Stimulated activated CD4-positive, alpha-beta T cell treated with anti-CD3 and anti-CD28 coated beads, TNF-alpha, amount 100 ng/mL, for 4 hours (primary cell): ENCODE measurements around the gene COL9A3.

ENCODE experiments used
- DNase-seq, 3 experiments: peaks; one replicate each; pipeline ENCODE4 v3.0.0-alpha.2; 2020; ENCODE audit warnings: low read depth in 3 of 3

The COL9A3 gene

DNA sequence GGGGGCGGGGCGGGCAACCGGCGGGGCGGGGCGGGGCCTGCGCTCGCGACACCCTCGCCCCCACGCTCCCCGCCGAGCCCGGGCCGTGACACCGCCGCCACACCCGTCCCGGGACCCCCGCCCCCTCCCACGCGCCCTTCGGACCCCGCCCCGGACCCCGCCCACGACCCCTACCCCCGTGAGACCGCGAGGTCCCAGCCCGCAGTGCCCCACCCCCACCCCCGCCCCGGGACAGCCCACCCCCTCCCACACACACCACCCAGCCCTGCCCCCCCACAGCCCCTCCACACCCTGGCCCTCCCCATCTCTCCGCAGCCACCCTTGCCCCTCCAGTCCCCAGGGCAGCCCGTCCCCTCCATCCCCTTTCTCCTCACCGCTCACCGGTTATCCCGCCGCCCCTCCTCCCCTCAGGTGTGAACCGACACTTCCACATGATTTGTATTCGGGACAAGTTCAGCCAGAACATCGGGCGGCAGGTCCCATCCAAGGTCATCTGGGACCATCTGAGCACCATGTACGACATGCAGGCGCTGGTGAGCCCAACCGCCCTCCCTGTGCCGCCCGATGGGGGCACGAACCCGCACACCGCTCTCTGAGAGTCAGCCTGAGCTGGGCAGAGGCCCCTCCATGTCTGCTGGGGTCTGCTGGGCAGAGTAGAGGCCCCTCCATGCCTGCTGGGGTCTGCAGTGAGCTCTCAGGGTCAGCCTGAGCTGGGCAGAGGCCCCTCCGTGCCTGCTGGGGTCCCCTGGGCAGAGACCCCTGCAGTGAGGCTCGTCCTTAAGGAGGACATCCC lies 20.0 kb upstream of the COL9A3 start:
- no peak for DNase-seq

DNA sequence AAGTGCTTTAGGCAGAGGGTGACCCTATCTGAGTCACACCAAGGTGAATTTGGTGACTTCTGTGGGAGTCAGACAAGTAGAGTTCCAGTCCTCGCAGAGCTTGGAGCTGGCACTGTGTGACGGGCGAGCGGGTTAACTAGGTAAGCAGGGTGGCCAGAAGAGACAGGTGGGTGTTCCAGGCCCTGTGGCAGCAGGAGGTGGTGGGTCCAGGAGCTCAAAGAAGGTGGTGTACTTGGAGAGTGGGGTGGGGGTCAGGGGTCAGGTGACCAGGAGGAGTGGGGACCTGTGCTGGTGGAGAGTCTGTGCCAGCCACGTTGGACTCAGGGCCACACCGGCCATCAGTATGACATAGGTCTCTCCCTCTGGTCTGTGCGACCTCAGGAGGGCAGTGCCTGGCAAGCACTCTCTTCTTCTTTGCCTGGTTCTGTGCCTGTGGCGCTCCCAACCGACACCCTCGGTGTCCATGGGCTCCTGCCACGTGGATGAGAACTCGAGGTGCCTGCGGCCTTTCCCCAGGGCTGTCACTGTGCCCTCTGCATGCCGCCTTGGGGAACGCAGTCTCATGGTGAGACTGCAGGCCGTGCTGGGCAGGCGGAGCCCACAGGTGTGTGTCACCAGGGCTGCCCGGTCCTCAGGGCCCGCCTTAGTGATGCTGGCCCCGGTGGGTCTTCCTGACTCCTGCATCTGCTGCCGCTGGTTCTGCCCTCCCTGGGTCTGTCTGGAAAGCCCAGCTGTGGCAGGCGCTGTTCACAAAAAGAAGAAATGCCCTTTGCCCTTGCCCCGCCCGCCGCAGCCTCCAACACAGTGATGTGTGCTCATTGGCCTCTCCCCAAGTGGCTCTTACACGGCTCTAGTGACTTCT lies 18.9 kb upstream of the COL9A3 start:
- DNase-seq = no peak

DNA sequence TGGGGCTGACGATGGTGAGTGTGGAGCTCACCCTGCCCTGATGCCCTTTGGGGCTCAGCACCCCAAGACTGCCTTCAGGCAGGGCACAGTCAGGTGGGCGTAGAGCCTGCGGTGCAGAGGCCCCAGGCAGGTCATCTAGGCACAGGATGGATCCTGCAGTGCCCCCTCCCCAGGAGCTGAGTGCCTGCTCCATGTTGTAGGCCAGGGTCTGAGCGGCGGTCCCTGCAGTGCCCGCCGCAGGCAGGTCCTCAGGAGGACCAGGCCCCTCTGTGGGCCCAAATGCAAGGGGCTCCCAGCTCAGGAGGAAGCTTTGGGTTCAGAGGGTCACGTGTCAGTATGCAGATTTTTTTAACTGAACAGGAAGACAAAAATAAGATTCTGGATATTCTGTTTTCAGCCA lies 17.8 kb upstream of the COL9A3 start:
- DNase-seq = no peak

DNA sequence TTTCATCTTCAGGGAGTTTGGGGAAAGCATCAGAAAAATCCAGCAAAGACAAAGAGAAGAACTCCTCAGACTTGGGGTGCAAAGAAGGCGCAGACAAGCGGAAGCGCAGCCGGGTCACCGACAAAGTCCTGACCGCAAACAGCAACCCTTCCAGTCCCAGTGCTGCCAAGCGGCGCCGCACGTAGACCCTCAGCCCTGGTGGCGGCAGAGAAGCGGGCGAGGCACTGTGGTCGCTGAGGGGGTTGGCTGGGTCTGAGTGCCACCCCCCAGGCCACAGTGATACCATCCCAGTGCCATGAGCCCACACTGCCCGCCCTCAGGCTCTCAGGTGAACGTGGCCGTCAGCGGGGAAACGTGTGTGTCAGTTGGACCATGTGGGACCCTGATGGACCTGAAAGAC lies 17.4 kb upstream of the COL9A3 start:
- DNase-seq = no peak

DNA sequence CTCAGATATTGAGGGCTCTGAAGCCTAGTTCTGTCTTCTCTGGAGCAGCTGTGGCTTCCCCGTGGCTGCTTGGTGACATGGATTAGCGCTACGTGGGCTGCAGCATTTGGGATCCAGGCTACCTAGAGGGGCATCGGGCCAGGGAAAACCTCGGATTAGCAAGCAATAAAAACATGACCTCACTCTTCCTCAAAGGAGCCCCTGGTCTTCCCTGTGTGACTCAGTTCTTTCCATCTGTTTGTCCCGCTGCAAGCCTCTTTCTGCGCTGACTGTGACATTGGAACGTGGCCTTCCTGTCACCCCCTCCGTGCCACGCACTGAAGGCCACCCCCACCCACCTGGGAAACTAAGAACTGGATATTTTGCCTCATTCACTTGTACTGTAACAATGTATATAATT lies 17.0 kb upstream of the COL9A3 start:
- no peak for DNase-seq

DNA sequence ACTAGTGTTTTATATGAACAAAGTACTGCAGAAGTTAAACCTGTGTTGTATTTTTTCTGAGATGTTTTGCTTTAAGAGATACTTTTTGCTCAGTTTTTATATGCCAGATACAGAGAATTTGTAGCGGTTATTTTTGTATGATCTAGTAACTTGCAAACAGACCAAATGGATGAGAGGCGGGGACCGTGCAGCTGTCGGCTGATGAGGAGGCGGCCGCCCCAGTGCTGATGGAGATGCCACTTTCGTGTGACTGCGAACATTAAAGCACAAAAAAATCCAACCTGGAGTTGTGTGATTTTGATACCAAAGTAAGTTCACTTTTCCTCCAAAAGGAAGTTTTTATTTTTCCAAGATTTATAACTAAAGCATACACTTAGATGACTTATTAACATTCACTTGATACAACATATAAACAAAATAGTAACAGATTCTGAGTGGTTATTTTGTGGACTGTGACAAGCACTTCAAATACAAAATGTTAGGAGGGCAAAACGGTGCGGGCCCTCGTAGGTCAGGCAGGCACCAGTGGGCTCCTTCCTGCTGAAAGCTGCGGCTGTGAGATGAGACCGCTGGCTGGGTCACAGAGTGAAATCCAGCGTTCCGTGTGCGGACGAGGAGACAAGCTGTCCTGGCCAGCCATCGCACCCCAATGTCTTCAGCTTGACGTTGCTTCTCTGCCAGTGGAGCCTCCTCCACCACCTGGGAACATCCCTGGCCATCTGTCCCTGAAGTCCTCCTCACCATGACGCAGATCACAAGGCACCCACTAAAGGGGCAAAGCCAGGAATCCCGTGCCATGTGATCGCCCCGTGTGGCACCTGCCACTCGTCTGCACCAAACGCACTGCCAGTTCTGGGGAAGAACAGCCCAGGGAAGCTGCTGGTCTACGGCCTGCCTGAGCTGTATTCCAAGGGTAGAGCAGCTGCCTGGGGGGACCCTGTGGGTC lies 16.3 kb upstream of the COL9A3 start:
- no peak for DNase-seq

DNA sequence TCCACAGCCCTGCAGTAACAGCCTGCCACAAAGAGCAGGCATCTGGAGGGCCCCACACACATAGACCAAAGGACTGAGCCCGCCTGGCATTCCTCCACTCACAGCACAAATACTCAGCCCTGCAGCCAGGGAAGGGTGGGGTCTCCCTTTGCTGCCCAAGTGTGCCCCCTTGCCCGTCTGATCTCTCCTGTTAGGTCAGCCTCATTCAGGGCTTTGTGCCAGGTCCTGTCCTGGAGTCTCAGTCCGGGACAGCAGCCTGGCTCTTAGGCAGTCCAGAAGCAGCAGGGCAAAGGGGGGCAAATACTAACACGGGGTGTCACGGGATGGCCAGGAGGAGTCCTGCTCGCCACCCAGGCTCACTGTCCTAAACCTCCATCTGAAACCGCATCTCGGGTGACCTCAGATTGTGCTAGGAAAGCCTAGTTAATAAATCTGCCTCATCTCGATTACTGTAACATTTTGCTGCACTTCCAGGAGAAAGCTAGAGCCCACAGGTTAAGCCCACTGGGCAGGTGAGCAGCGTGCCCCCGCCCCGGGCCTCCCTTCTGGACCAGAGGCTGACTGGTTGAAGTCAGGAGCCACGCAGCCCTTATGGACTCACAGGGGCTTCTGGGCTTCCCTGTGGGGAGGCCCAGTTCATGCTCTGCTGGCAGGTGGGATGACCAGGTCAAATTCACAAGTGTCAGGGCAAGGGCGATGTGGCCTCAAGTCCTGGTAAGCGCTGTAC lies 15.4 kb upstream of the COL9A3 start:
- no peak for DNase-seq

DNA sequence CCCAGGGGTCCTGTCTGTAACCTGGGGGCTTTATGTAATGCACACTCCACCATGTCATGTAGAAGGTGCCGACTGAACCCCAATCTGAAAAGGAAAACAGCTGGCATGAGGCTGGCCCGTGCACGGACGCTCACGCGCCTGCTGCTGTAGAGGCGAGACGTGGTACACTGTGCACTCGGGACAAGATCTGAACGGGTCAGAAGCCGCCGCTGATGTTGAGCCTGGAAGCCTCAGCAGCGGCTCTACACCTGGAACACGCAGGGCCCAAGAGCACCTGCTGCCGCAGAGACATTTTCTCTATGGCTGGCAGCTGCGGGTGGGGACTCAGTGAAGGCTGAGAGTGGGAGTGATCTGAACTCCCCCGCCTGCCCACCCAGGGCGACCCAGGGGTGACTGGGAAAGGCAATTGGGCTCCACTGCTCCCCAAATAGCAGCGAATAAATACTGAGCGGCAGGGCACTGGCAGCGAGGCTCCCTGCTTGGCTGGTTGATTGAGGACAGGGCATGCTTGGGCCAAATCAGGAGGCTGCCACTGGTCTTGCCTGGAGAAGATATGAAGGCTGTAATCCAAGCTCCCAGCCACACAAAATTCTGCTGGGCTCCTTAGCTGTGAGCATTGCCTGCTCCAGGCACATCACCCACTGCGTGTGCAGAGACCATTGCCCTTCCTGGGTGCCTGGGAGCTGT lies 14.7 kb upstream of the COL9A3 start:
- no peak for DNase-seq

DNA sequence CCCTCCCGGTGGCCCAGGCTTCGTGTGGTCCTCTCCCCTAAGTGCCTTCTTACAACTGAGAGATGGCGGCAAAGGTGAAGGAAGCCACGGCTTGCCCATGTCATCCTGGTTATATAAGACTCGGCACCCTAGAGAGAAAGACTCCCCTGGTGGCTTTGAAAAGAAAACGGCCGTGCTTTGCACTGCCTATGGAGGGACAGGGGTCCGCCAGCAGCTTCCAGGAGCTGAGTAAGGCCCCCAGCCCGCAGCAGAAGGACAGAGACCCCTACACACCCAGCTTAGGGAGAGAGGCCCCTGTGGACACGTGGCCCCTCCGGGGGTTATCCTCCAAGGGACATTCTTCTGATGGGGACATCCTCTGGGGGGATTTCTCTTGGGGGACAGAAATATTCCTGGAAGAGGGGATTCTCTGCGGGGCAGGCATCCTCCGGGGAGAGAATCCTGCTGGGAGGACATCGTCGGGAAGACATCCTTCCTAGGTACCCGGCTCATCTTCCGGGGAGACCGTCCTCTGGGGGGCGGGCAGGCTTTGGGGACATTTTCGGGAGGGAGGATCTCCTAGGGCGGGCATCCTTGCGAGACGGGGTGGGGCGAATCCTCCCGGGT lies 12.7 kb upstream of the COL9A3 start:
- DNase-seq = no peak

DNA sequence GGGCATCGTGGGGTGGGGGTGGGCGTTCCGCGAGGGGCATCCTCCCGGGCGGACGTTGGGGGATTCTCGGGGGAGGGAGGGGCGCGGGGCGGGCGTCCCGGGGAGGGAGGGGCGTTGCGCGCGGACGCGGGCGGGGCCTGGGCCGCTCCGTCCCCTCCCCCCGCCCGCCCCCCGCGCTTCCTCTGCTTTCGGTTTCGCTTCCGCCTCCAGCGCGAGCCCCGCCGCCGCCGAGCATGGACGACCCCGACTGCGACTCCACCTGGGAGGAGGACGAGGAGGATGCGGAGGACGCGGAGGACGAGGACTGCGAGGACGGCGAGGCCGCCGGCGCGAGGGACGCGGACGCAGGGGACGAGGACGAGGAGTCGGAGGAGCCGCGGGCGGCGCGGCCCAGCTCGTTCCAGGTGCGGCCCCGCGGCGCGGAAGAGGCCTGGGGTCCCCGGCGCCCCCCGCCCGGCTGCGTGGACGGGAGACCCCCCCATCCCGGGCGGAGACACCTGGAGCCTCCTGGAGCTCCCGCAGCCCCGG lies 12.2 kb upstream of the COL9A3 start, which contains the start of gene OGFR:
Gene OGFR (plus strand): TSS at position 209 of the 528 bp plus-strand sequence. CDS start 25 bp downstream, at position 234.
- DNase-seq = peak; percentile 59 to 62 (median 60)

DNA sequence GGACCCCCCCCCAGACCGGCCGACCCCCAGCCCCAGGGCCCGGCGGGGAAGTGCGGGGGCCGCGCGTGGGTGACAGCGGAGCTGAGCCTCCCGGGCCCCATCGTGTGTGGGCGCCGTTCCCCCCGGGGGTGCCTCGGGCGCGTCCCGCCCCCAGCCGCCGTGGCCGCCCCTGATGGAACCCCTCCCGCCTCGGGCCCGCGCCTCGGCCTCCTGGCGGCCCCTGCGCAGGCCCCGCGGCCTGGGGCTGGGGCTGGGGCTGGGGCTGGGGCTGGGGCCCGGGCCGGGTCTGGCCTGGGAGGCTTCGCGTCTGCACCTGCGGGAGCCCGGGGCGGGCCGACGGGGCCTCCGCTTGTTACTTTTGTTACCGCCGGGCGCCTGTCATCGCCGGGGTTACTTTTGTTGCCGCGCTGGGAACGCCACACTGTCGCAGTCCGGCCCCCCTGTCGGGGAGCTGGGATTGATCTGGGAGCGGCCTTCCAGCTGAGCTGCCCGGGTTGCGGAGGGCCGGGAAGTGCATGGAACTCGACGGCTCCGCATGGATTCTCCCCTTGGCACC lies 11.6 kb upstream of the COL9A3 start:
- DNase-seq = peak; percentile 39 to 60 (median 51)

DNA sequence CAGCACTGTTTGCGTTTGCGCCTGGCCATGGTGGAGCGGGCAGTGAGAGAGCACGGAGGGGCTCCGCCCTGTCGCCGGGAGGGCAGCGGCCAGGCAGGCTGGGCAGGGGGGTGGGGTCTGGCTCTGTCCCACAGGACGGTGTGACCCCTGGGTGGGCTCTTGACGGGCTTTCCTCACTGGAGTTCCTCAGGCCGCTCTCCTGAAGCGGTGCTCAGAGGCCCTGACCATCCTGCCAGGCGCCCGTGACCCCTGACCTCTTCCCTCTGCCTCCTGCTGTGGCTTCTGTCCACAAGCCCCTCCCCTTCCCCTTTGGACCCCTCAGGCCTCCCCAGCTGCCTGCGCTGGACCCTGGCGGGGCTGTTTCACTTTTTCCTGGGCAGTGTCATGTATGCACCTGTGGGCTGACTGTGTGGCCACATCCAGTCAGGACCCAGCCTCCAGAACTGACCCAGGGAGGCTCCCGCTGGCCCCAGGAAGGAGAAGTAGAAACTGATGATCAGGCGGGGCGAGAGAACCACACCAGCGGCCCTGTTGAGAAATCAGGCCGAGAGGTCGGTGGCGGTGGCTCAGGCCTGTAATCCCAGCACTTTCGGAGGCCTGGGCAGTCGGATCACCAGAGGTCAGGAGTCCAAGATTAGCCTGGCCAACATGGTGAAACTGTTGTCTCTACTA lies 11.0 kb upstream of the COL9A3 start:
- DNase-seq = no peak

DNA sequence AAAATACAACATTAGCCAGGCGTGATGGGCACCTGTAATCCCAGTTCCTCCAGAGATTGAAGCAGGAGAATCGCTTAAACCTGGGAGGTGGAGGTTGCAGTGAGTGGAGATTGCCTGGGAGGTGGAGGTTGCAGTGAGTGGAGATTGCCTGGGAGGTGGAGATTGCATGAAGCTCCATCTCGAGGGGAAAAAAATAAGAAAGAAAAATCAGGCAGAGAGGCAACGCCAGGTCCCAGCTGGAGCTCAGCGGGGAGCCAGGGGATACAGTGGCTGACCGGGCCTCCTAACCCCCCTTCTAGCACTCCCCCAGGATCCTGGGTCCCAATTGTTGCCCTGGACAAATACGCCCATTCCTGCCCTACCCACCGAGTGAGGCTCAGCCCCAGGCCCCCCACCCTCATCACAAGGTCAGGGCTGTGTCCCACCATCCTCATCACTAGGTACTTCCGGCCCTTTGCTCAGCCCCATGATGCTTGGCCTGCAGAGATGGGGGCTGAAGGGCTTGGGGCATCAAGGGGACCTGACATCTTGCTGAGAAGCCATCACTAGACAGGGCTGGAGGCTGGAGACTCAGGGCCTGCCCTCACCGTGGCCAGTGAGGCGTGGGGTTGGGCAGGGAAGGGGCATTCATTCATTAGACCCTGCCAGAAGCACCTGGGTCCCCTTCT lies 10.3 kb upstream of the COL9A3 start:
- no peak for DNase-seq

DNA sequence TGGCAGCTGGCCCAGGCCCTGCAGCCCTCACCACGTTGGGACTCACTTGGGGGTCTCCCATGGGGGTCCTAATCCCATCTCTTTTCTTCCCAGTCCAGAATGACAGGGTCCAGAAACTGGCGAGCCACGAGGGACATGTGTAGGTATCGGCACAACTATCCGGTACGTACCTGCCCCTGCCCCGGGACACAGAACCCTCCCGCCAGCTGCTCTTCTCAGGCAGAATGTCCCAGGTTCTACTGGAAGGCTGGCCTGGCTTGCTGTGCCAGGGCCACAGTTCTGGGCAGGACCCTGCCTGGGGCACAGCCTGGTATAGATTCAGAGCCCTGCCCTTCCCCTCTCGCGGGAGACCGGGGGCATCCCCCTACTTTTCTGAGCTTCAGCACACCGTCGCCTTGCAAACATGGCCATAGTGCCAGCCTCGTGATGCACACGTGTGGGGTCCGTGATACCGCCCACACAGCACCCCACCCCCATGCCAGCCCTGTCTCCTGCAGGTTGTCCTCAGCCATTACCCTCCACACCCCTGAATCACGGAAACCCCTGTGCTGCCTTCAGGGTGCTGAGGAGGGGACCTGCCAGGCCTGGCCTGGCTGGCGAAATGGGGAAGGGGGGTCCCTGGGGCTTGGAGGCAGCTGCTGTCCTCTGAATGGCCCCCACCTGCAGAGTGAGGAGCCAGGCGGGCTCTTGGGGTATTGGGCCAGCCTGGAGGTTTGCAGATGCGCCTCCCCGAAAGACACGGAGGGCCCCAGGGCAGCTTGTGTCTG lies 9.2 kb upstream of the COL9A3 start:
- no peak for DNase-seq

DNA sequence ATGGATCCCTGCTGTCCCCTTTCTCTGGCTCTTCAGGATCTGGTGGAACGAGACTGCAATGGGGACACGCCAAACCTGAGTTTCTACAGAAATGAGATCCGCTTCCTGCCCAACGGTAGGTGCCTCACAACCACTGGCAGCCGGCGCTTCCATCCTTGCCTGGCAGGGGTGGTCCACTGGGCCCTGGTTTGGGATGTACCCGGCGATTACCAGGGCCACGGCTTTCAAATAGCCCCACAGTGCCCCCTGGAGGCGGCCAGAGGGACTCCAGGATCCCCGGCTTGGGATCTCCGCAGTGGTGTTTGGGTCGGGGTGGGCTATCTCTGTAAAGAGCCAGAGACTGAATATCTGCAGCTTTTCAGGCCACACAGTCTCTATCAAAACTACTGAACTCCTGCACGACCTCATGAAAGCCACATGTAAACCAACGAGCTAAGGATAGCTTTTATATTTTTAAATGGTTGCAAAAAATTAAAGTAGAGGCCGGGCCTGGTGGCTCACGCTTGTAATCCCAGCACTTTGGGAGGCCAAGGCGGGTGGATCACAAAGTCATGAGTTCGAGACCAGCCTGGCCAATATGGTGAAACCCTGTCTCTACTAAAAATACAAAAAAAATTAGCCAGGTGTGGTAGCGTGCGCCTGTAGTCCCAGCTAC lies 8.5 kb upstream of the COL9A3 start:
- DNase-seq = peak; percentile 47 to 64 (median 58)

DNA sequence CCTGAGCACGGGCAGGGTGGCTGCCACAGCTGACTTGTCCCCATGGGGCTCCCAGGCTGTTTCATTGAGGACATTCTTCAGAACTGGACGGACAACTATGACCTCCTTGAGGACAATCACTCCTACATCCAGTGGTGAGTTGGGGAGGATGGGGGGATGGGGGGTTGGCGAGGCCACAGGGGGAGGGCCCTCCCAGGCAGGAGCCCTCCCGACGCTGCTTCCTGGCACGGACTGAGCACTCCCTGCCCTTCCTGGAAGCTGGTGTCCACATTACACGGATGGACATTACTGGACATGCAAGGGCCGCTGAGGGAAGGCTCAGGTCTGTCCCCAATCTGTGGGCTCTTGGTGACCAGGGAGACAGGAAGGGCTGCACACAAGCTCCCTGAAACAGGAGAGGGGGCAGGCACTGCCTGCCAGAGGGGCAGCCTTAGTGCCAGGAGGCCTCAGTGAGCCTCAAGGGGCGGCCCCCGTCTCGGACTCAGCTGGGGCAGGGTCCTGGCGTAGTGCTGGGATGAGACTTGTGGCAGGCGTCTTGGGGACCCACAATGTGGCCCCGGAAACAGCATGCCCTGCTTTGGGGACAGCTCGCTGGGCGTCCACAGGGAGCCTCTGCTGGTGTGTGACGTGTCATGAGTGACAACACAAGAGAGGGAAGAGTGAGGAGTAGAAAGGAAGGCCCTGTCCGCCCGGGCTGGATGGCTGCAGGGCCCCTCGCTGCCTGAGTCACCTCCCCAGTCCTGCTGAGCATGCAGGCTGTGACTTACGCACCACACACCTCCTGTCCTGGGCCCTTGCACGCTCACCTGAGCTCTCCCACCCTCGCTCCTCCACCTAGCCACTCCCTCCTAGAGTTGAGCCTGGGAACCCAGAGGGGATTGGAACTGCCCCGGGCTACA lies 7.1 kb upstream of the COL9A3 start:
- no peak for DNase-seq
